ENCODE results near the gene PDP2.

- TF ChIP-seq CTCF (IDR thresholded peaks at IDR 0.05) (peak; percentile 32; the same call in 1 of the 2 replicates), AFF4 (CRISPR knock-in tag; IDR thresholded peaks at IDR 0.05; ENCODE audit: borderline replicate concordance) (no peak), FOXK1 (CRISPR knock-in tag; IDR thresholded peaks at IDR 0.05) (no peak), TP53 (CRISPR knock-in tag; IDR thresholded peaks at IDR 0.05) (no peak), USF1 (CRISPR knock-in tag; IDR thresholded peaks at IDR 0.05) (no peak)
Measured at GRCh38 chr16:66894948-66895688, 14.8 kb downstream of the PDP2 start.

Measured in WTC11 (cell line).